Germinal center (tissue), 1 donor: ENCODE measurements around the gene TNIP1.

ENCODE experiments used
- DNase-seq: peaks from one replicate; pipeline ENCODE4 v3.0.0; 2012; ENCODE audit warnings: mixed read lengths, low spot score

The TNIP1 gene

GRCh38 chr5:151105561-151105960 lies 24.7 kb upstream of the TNIP1 start:
- no peak for DNase-seq

- no peak for DNase-seq
These were observed 24.0 kb upstream of the TNIP1 start for GRCh38 chr5:151104795-151105194.

GRCh38 chr5:151101746-151102145 lies 20.9 kb upstream of the TNIP1 start:
- no peak for DNase-seq

- no peak for DNase-seq
These were observed 20.3 kb upstream of the TNIP1 start for GRCh38 chr5:151101151-151101550.

GRCh38 chr5:151100681-151101080 lies 19.8 kb upstream of the TNIP1 start:
- DNase-seq: no peak

GRCh38 chr5:151098768-151099121 lies 17.9 kb upstream of the TNIP1 start:
- no peak for DNase-seq

- no peak for DNase-seq
These were observed 17.3 kb upstream of the TNIP1 start for GRCh38 chr5:151097820-151098767.

- no peak for DNase-seq
These were observed 16.2 kb upstream of the TNIP1 start for GRCh38 chr5:151097061-151097460.

GRCh38 chr5:151096001-151096373 lies 15.2 kb upstream of the TNIP1 start:
- no peak for DNase-seq

- no peak for DNase-seq
These were observed 14.6 kb upstream of the TNIP1 start for GRCh38 chr5:151095341-151096000.

- no peak for DNase-seq
These were observed 14.0 kb upstream of the TNIP1 start for GRCh38 chr5:151094852-151095245.

GRCh38 chr5:151094030-151094851 lies 13.4 kb upstream of the TNIP1 start:
- peak; percentile 28 for DNase-seq

GRCh38 chr5:151093476-151093889 lies 12.6 kb upstream of the TNIP1 start:
- no peak for DNase-seq

GRCh38 chr5:151092762-151093161 lies 11.9 kb upstream of the TNIP1 start:
- no peak for DNase-seq

GRCh38 chr5:151089726-151090125 lies 8.9 kb upstream of the TNIP1 start:
- DNase-seq: no peak

GRCh38 chr5:151088986-151089385 lies 8.2 kb upstream of the TNIP1 start:
- no peak for DNase-seq

- DNase-seq: no peak
These were observed 6.7 kb upstream of the TNIP1 start for GRCh38 chr5:151087486-151087885.

- peak; percentile 76 for DNase-seq
These were observed 6.1 kb upstream of the TNIP1 start for GRCh38 chr5:151086905-151087360.

GRCh38 chr5:151086192-151086869 lies 5.5 kb upstream of the TNIP1 start:
- no peak for DNase-seq

- DNase-seq: no peak
These were observed 4.7 kb upstream of the TNIP1 start for GRCh38 chr5:151085517-151086041.

- no peak for DNase-seq
These were observed 3.5 kb upstream of the TNIP1 start for GRCh38 chr5:151084363-151084762.
